ENCODE results near the gene NUMB.

GRCh38 chr14:73393375-73393774 is 65.0 kb downstream of the NUMB start:
- TF ChIP-seq POLR2A (IDR thresholded peaks at IDR 0.05; ENCODE audit: low read length) (no peak), GATA1 (IDR thresholded peaks at IDR 0.05; ENCODE audit: low read depth, low read length) (no peak)

All from erythroblast (primary cell).